Uterus (tissue), 2 donors: Measurements from ENCODE around the gene TIMM44.

Experiments
- CTCF ChIP-seq, 4 experiments: fragments of 200-600 bp in 2 of 4; fragments of 450-650 bp in 2 of 4; sonication (generic) in 2 of 4; IDR thresholded peaks; one replicate each; pipeline ENCODE4 v1.5.1; 2016 to 2019; ENCODE audit warnings: antibody characterized with exemption in 4 of 4, mild to moderate bottlenecking in 2 of 4, moderate library complexity in 1 of 4
- POLR2A ChIP-seq, 2 donors: fragments of 450-650 bp; IDR thresholded peaks; one replicate each; pipeline ENCODE4 v1.6.1; 2016; ENCODE audit warnings: antibody characterized with exemption in 2 of 2, mild to moderate bottlenecking in 1 of 2, moderate library complexity in 1 of 2

- TF ChIP-seq POLR2A (IDR thresholded peaks at IDR 0.05) (peak in 1 of 2 donors; percentile 15), CTCF (IDR thresholded peaks at IDR 0.05) (no peak)
These were observed 55.2 kb downstream of the TIMM44 start, which contains the start of gene LRRC8E for GRCh38 chr19:7888145-7888825.
